Mesenchymal stem cell (in vitro differentiated cells and primary cell): ENCODE measurements around the gene EZH2.

Source experiments
- DNase-seq: peaks from one replicate; pipeline ENCODE4 v3.0.0-alpha.2; 2013
- H2AFZ ChIP-seq: one replicate; pipeline ENCODE4 v1.6.1; 2013; ENCODE audit warnings: low read depth, mild to moderate bottlenecking, control low read depth, inconsistent platforms, low read length, moderate library complexity
- H2AK5ac ChIP-seq: 2 replicates; pipeline ENCODE4 v1.6.1; 2013; ENCODE audit warnings: low read length, moderate library complexity, mild to moderate bottlenecking, inconsistent platforms; ENCODE audit not compliant: severe bottlenecking
- H2BK120ac ChIP-seq: one replicate; pipeline ENCODE4 v1.6.1; 2013; ENCODE audit warnings: low read depth, mild to moderate bottlenecking, inconsistent platforms, low read length, moderate library complexity
- H2BK12ac ChIP-seq, 2 experiments: one replicate each; pipeline ENCODE4 v1.6.1; 2013; ENCODE audit warnings: inconsistent platforms in 2 of 2, low read length in 2 of 2, mild to moderate bottlenecking in 2 of 2, moderate library complexity in 2 of 2, control low read depth in 1 of 2
- H2BK15ac ChIP-seq: one replicate; pipeline ENCODE4 v1.6.1; 2013; ENCODE audit warnings: mild to moderate bottlenecking, low read depth, inconsistent platforms; ENCODE audit not compliant: poor library complexity, severe bottlenecking
- H2BK5ac ChIP-seq: 2 replicates; pipeline ENCODE4 v1.6.1; 2013; ENCODE audit warnings: low read depth, mild to moderate bottlenecking, low read length, control low read depth, inconsistent platforms; ENCODE audit not compliant: poor library complexity, severe bottlenecking
- H3K14ac ChIP-seq, 2 experiments: one replicate each; pipeline ENCODE4 v1.6.1; 2013; ENCODE audit warnings: inconsistent platforms in 2 of 2, low read length in 2 of 2, control low read depth in 1 of 2, mild to moderate bottlenecking in 1 of 2, moderate library complexity in 1 of 2
- H3K18ac ChIP-seq, 2 experiments: one replicate each; pipeline ENCODE4 v1.6.1; 2013; ENCODE audit warnings: inconsistent platforms in 2 of 2, low read length in 2 of 2, control low read depth in 1 of 2, low read depth in 1 of 2, mild to moderate bottlenecking in 1 of 2
- H3K23ac ChIP-seq, 2 experiments: one replicate each; pipeline ENCODE4 v1.6.1; 2013; ENCODE audit warnings: inconsistent platforms in 2 of 2, low read length in 2 of 2, mild to moderate bottlenecking in 2 of 2, moderate library complexity in 2 of 2, control low read depth in 1 of 2
- H3K27ac ChIP-seq: 2 replicates; pipeline ENCODE4 v1.5.1; 2013; ENCODE audit warnings: mild to moderate bottlenecking, moderate library complexity, low read length, control low read depth, inconsistent platforms; ENCODE audit not compliant: poor library complexity, severe bottlenecking
- H3K27me3 ChIP-seq, 2 experiments: 2 replicates each; pipeline versions ENCODE4 v1.6.1 to v1.7.0; 2013; ENCODE audit warnings: low read length in 2 of 2, mild to moderate bottlenecking in 2 of 2, moderate library complexity in 2 of 2, control low read depth in 1 of 2, inconsistent platforms in 1 of 2; ENCODE audit not compliant: control insufficient read depth in 1 of 2, insufficient read depth in 1 of 2
- H3K36me3 ChIP-seq, 2 experiments: 2 replicates each; pipeline versions ENCODE4 v1.6.1 to v1.7.0; 2013; ENCODE audit warnings: low read length in 2 of 2, control low read depth in 1 of 2, inconsistent platforms in 1 of 2, low read depth in 1 of 2, mild to moderate bottlenecking in 1 of 2; ENCODE audit not compliant: insufficient read depth in 2 of 2, control insufficient read depth in 1 of 2
- H3K4ac ChIP-seq, 2 experiments: one replicate each; pipeline ENCODE4 v1.6.1; 2013; ENCODE audit warnings: inconsistent platforms in 2 of 2, low read length in 2 of 2, mild to moderate bottlenecking in 2 of 2, moderate library complexity in 2 of 2, control low read depth in 1 of 2, low read depth in 1 of 2
- H3K4me1 ChIP-seq: 2 replicates; pipeline ENCODE4 v1.6.1; 2013; ENCODE audit warnings: low read depth, low read length, control low read depth; ENCODE audit not compliant: control insufficient read depth, insufficient read depth
- H3K4me2 ChIP-seq: 2 replicates; pipeline ENCODE4 v1.6.1; 2013; ENCODE audit warnings: low read length, mild to moderate bottlenecking, inconsistent platforms; ENCODE audit not compliant: poor library complexity, severe bottlenecking
- H3K4me3 ChIP-seq, 2 experiments: 2 replicates each; pipeline versions ENCODE4 v1.5.1 to v1.7.0; 2013; ENCODE audit warnings: low read length in 2 of 2, mild to moderate bottlenecking in 2 of 2, control low read depth in 1 of 2, low read depth in 1 of 2; ENCODE audit not compliant: insufficient read depth in 1 of 2
- H3K79me1 ChIP-seq: replicated peaks from 2 replicates; pipeline ENCODE4 v1.6.1; 2013; ENCODE audit warnings: mild to moderate bottlenecking, control low read depth, low read length, inconsistent platforms; ENCODE audit not compliant: poor library complexity, severe bottlenecking
- H3K9ac ChIP-seq: 2 replicates; pipeline ENCODE4 v1.7.0; 2013; ENCODE audit warnings: mild to moderate bottlenecking, low read length, moderate library complexity
- H3K9me3 ChIP-seq: 2 replicates; pipeline ENCODE4 v1.7.0; 2013; ENCODE audit warnings: mild to moderate bottlenecking, low read length; ENCODE audit not compliant: control insufficient read depth
- H4K8ac ChIP-seq: one replicate; pipeline ENCODE4 v1.6.1; 2013; ENCODE audit warnings: inconsistent platforms, mild to moderate bottlenecking, low read length, moderate library complexity
- H4K91ac ChIP-seq: one replicate; pipeline ENCODE4 v1.6.1; 2013; ENCODE audit warnings: mild to moderate bottlenecking, low read length, inconsistent platforms
- WGBS: methylation state at CpG from one replicate; pipeline ENCODE4 v1.1.7; 2013; ENCODE audit warnings: mixed read lengths; 5-methylcytosine and 5-hydroxymethylcytosine counted together

EZH2 gene

DNA sequence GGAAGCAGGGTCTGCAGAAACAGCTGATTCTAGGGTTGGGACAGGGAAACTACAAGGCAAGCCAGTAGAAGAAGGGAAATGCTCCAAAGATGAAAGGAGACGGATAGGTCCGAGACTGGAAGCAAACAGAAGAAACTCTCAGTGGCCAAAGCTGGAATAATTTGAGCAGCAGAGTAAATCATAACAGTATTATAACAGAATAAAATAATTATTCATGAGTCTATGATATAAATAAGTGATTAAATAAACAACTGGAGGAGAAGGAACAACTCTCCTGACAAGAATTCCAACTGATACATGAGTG is 27.6 kb downstream of the EZH2 start:
- H4K8ac ChIP-seq = no peak overlapping the region
- no CpG with 5 or more reads among the region's 2 CpGs for WGBS

DNA sequence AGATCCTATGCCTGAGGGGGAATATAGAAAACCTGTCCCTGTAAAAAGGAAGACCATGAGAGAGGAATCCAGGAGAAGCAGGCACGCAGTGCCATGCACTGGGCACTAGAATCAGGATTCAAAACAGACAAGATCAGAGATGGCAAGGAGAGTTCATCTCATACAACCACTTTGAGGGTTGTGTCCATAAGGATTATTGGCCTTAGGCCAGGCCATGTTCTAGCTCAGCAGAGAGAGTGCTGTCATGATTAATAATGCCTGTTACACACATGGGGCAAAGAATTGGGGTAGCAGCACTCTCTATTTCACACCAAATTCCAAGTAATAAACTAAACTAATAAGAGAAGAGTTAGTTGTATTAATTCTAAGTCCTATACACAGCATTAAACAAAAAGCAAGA is 29.1 kb downstream of the EZH2 start:
- H2BK5ac ChIP-seq = no peak overlapping the region
- no peak overlapping the region for H3K4ac ChIP-seq
- H3K4me3 ChIP-seq = no peak overlapping the region
- no peak overlapping the region for H3K4me2 ChIP-seq
- no peak overlapping the region for H2BK15ac ChIP-seq
- no peak overlapping the region for H3K14ac ChIP-seq
- no peak overlapping the region for H2AK5ac ChIP-seq
- DNase-seq = no peak
- H4K91ac ChIP-seq = no peak overlapping the region
- peaks cover 1% of the 10 kb centered on the region for H3K4me1 ChIP-seq
- H3K27me3 ChIP-seq = no peaks in the 10 kb centered on the region
- no peak overlapping the region for H2BK120ac ChIP-seq
- H3K27ac ChIP-seq = no peak overlapping the region
- no peak overlapping the region for H3K9ac ChIP-seq
- 96% methylated on average over 1 of the region's 1 CpG for WGBS
- no peak overlapping the region for H2AFZ ChIP-seq
- no peaks in the 10 kb centered on the region for H3K36me3 ChIP-seq
- peaks cover 26% of the 10 kb centered on the region for H3K79me1 ChIP-seq
- no peak overlapping the region for H3K23ac ChIP-seq
- no peaks in the 10 kb centered on the region for H3K9me3 ChIP-seq
- no peak overlapping the region for H4K8ac ChIP-seq
- H2BK12ac ChIP-seq = no peak overlapping the region
- no peak overlapping the region for H3K18ac ChIP-seq

More for the DNA sequence above, 27.6 kb downstream of the EZH2 start:
- H3K36me3 ChIP-seq = no peaks in the 10 kb centered on the region
- H3K23ac ChIP-seq = no peak overlapping the region
- H4K91ac ChIP-seq = no peak overlapping the region
- H2BK5ac ChIP-seq = no peak overlapping the region
- no peak overlapping the region for H2BK120ac ChIP-seq
- peaks cover 23% of the 10 kb centered on the region for H3K79me1 ChIP-seq
- H3K27ac ChIP-seq = no peak overlapping the region
- H2AK5ac ChIP-seq = no peak overlapping the region
- H2AFZ ChIP-seq = peak overlapping the region; percentile 53
- peak overlapping the region; percentile 63 for H3K9ac ChIP-seq
- no peak overlapping the region for H3K18ac ChIP-seq
- DNase-seq = no peak
- peak overlapping the region in 1 of 2 experiments; percentile 75 for H3K4me3 ChIP-seq
- no peaks in the 10 kb centered on the region for H3K9me3 ChIP-seq
- peaks cover 3% of the 10 kb centered on the region for H3K4me1 ChIP-seq
- H3K4me2 ChIP-seq = no peak overlapping the region
- no peak overlapping the region for H2BK12ac ChIP-seq
- H3K27me3 ChIP-seq = no peaks in the 10 kb centered on the region
- H3K14ac ChIP-seq = no peak overlapping the region
- no peak overlapping the region for H3K4ac ChIP-seq
- H2BK15ac ChIP-seq = no peak overlapping the region

DNA sequence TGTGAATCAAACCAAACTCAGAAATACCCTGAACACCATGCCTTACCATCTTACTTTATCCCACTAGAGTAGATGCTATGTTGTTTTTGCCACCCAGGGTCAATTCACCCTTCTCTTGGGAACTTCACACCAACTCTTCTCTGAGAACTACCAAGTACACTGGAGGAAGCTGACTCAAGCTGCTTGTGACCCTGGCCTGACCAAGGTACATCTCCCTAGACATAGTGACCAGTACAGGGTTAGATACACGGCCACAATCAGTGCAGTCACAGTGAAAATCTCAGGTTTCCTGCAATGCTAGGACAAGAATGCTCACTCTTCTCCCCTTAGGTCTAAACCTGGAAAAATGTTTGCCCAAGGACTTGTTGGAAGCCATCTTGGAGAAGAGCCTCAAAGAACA is 31.8 kb downstream of the EZH2 start:
- H2AK5ac ChIP-seq = no peak overlapping the region
- no peak overlapping the region for H3K4me3 ChIP-seq
- no peak overlapping the region for H4K8ac ChIP-seq
- 85% methylated on average over 1 of the region's 1 CpG for WGBS
- no peaks in the 10 kb centered on the region for H3K4me1 ChIP-seq
- no peak overlapping the region for H3K14ac ChIP-seq
- H2AFZ ChIP-seq = peak overlapping the region; percentile 58
- no peak overlapping the region for H4K91ac ChIP-seq
- H3K79me1 ChIP-seq = peaks cover 23% of the 10 kb centered on the region
- no peak overlapping the region for H3K18ac ChIP-seq
- no peaks in the 10 kb centered on the region for H3K36me3 ChIP-seq
- no peak overlapping the region for H3K4ac ChIP-seq
- no peak overlapping the region for H2BK12ac ChIP-seq
- H3K9me3 ChIP-seq = no peaks in the 10 kb centered on the region
- H2BK120ac ChIP-seq = no peak overlapping the region
- DNase-seq = no peak
- no peaks in the 10 kb centered on the region for H3K27me3 ChIP-seq
- no peak overlapping the region for H2BK5ac ChIP-seq
- H3K4me2 ChIP-seq = no peak overlapping the region
- no peak overlapping the region for H3K23ac ChIP-seq
- H2BK15ac ChIP-seq = no peak overlapping the region
- no peak overlapping the region for H3K27ac ChIP-seq
- no peak overlapping the region for H3K9ac ChIP-seq

- H4K91ac ChIP-seq = no peak overlapping the region
- H3K4me2 ChIP-seq = no peak overlapping the region
- WGBS = no CpG with 5 or more reads among the region's 5 CpGs
These were observed 33.5 kb downstream of the EZH2 start for GRCh38 chr7:148850564-148850963.

More at GRCh38 chr7:148850564-148850963, 33.5 kb downstream of the EZH2 start:
- H3K4me3 ChIP-seq = no peak overlapping the region
- no peak for DNase-seq
- H3K79me1 ChIP-seq = peaks cover 20% of the 10 kb centered on the region
- no peaks in the 10 kb centered on the region for H3K4me1 ChIP-seq
- no peak overlapping the region for H2BK120ac ChIP-seq
- H3K18ac ChIP-seq = no peak overlapping the region
- no peaks in the 10 kb centered on the region for H3K9me3 ChIP-seq
- H3K9ac ChIP-seq = no peak overlapping the region
- no peaks in the 10 kb centered on the region for H3K27me3 ChIP-seq
- H3K4ac ChIP-seq = no peak overlapping the region
- no peak overlapping the region for H2BK15ac ChIP-seq
- no peaks in the 10 kb centered on the region for H3K36me3 ChIP-seq
- H2BK12ac ChIP-seq = no peak overlapping the region
- no peak overlapping the region for H2BK5ac ChIP-seq
- no peak overlapping the region for H4K8ac ChIP-seq
- H3K14ac ChIP-seq = no peak overlapping the region
- no peak overlapping the region for H2AK5ac ChIP-seq
- no peak overlapping the region for H3K23ac ChIP-seq
- H2AFZ ChIP-seq = no peak overlapping the region
- H3K27ac ChIP-seq = no peak overlapping the region
